ENCODE results near the gene VAV2. TPM values are rescaled to one million over a fixed set of nuclear protein-coding genes. Genes with fewer than 3 reads are reported as not detected.

The VAV2 gene
- total RNA-seq, 1 donor from 2014 or later = 47.0 TPM

DNA sequence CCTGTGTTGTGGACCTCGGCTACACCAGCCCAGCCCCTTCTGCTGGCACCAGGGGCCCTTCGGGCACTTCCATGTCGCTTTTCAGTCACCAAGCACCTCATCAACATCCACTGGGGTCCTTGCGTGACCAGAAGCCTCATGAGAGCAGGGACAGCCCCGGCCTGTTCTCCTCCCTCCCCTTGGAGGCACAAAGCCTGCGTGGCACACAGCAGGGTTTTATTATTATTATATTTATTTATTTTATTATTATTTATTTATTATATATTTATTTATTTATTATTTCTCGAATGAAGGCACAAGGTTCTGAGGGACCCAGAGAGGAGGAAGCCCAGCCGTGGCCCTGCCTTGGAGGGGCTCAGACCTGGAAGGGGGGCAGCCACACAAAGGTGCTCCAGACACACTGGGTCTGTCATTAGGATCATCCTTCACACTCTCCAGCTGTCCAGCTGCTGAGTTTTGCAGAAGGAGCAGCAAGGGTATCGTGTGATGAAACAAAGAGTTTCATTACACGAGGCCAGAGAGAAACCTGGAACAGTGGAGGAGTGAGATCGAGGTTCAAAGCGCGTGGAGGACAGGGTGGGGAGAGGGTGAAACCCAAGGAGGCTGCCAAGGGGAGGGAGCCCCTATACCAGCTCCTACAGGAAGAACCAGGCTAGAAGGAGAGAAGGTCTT, 5.2 kb downstream of the VAV2 start:
- Mint-ChIP-seq H3K4me1 (peaks cover 48% of the 10 kb centered on the region), H3K27ac (ENCODE audit: unreplicated experiment) (no peak overlapping the region), H3K27me3 (ENCODE audit: low read depth) (no peaks in the 10 kb centered on the region), H3K4me3 (peak overlapping the region; percentile 75), H3K9me3 (no peaks in the 10 kb centered on the region), H3K36me3 (ENCODE audit: low read depth) (no peaks in the 10 kb centered on the region)
- TF ChIP-seq, protein P1, sequence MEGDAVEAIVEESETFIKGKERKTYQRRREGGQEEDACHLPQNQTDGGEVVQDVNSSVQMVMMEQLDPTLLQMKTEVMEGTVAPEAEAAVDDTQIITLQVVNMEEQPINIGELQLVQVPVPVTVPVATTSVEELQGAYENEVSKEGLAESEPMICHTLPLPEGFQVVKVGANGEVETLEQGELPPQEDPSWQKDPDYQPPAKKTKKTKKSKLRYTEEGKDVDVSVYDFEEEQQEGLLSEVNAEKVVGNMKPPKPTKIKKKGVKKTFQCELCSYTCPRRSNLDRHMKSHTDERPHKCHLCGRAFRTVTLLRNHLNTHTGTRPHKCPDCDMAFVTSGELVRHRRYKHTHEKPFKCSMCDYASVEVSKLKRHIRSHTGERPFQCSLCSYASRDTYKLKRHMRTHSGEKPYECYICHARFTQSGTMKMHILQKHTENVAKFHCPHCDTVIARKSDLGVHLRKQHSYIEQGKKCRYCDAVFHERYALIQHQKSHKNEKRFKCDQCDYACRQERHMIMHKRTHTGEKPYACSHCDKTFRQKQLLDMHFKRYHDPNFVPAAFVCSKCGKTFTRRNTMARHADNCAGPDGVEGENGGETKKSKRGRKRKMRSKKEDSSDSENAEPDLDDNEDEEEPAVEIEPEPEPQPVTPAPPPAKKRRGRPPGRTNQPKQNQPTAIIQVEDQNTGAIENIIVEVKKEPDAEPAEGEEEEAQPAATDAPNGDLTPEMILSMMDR (conservative IDR thresholded peaks at IDR 0.05) = no peak
- no peak for DNase-seq (ENCODE audit: low read depth, low spot score)

DNA sequence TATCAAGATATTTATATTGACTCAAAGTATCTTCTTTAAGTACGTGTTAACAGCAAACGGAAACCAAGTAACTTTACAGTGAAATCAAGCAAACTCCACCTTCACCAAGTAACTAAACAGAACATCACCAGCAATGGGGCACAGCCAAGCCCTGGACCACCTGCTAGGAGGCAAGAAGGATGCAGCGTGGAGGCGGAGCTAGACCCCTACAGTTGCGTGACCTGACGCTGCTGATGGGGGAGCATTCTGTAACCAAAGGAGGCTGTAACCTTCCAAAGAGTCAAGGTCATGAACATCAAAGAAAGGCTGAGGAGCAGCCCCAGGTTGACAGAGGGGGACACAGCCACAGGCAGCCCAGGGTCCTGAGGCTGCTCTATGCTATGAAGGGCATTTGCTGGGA, 6.1 kb downstream of the VAV2 start:
- Mint-ChIP-seq H3K9me3 (no peaks in the 10 kb centered on the region), H3K4me1 (peaks cover 55% of the 10 kb centered on the region)
- TF ChIP-seq, protein P1 (conservative IDR thresholded peaks at IDR 0.05) = no peak

DNA sequence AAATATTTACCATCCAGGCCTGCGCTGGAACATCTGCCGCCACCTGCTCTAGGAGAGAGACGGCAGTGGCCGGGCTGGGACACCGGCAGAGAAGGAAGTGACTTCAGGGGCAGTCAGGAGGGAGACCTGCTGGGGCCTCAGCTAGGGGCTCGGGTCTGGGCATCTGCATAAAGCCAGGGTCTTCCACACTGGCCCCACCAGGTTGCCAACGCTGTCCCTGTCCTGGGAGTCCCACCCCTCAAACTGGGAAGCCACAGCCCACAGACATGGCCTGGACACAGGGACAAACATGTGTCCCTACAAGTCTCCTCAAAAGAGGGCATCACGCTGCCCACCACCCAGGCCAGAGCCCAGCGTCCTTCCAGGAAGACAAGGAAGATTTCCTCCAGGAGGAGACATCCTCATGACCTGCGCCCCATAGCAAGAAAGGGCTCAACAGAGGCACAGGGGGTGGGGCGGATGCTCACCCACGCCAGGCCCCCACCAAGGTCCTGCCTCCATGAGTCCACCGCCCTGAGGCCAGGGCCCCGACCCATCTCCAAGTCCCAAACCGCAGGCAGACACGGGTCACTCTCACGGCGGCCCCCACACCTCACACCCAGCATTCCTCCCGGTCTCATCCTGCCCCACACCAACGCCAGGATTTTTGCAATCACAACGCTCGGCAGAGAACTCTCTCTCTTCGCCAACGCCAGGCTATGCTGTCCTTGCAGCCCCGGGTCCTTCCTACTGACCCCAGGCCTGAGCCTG, 9.0 kb downstream of the VAV2 start:
- DNase-seq (ENCODE audit: low read depth, low spot score) = no peak
- Mint-ChIP-seq H3K9me3 (no peaks in the 10 kb centered on the region), H3K36me3 (ENCODE audit: low read depth) (no peaks in the 10 kb centered on the region)

More for the DNA sequence above, 6.1 kb downstream of the VAV2 start:
- no peak overlapping the region for H3K27ac Mint-ChIP-seq (ENCODE audit: unreplicated experiment)
- no peak for DNase-seq (ENCODE audit: low read depth, low spot score)
- no peaks in the 10 kb centered on the region for H3K36me3 Mint-ChIP-seq (ENCODE audit: low read depth)
- H3K4me3 Mint-ChIP-seq = peak overlapping the region; percentile 50
- H3K27me3 Mint-ChIP-seq (ENCODE audit: low read depth) = no peaks in the 10 kb centered on the region

DNA sequence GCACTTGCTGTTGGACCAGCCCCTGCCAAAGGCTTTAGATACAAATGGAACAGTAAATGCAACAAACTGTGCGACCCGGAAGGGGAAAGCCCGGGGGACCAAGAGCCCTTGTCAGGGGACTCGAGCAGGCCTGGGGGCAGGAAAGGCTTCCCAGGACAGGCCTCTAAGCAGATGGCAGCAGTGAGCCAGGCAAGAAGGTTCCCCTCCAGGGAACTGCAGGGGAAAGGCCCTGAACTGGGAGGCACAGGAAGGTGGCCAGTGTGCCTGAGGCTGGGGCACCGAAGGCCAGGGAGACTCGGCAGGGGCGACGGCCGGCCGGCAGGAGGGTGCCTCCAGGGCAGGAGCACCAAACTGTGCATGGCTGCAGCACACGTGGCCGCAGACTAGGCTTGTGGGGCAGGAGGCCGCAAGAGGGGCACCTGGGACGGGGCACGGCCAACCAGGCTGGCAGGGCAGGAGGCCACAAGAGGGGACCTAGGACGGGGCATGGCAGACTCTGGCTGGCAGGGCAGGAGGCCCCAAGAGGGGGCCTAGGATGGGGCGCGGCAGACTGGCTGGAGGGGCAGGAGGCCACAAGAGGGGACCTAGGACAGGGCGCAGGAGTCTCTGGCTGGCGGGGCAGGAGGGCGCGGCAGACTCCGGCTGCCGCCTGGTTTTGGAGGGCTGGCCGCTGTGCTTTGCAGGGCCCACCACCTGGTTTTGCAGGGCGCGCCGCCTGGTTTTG, 10.0 kb downstream of the VAV2 start:
- DNase-seq (ENCODE audit: low read depth, low spot score) = no peak
- Mint-ChIP-seq H3K9me3 (no peaks in the 10 kb centered on the region), H3K27ac (ENCODE audit: unreplicated experiment) (peak overlapping the region; percentile 71), H3K4me1 (peaks cover 50% of the 10 kb centered on the region), H3K27me3 (ENCODE audit: low read depth) (no peaks in the 10 kb centered on the region), H3K36me3 (ENCODE audit: low read depth) (no peaks in the 10 kb centered on the region), H3K4me3 (no peak overlapping the region)
- TF ChIP-seq, protein P1 (conservative IDR thresholded peaks at IDR 0.05) = no peak

More for the DNA sequence above, 9.0 kb downstream of the VAV2 start:
- H3K27ac Mint-ChIP-seq (ENCODE audit: unreplicated experiment) = no peak overlapping the region
- H3K4me1 Mint-ChIP-seq = peaks cover 55% of the 10 kb centered on the region
- TF ChIP-seq, protein P1 (conservative IDR thresholded peaks at IDR 0.05) = no peak
- no peak overlapping the region for H3K4me3 Mint-ChIP-seq
- no peaks in the 10 kb centered on the region for H3K27me3 Mint-ChIP-seq (ENCODE audit: low read depth)

DNA sequence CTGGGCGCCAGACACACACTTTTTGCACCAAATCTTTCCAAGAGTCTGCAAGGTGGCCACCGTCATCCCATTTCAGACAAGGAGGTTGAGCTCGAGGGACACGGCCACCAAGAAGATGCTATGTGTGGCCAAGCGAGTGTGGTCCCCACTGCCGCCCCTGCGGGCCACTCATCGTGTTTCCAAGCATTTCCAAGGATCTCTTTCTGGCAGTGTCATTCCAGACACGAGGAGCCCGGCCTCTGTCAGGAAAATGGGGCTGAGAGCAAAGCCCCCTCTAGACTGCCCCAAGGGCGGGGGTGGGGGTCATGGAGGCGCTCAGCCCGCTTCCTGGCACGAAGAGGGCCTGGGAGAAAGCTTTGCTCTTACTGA, 10.6 kb downstream of the VAV2 start:
- H3K27me3 Mint-ChIP-seq (ENCODE audit: low read depth) = no peaks in the 10 kb centered on the region
- no peak for DNase-seq (ENCODE audit: low read depth, low spot score)
- H3K4me3 Mint-ChIP-seq = no peak overlapping the region
- no peaks in the 10 kb centered on the region for H3K9me3 Mint-ChIP-seq
- H3K27ac Mint-ChIP-seq (ENCODE audit: unreplicated experiment) = peak overlapping the region; percentile 71
- H3K36me3 Mint-ChIP-seq (ENCODE audit: low read depth) = no peaks in the 10 kb centered on the region
- TF ChIP-seq, protein P1 (conservative IDR thresholded peaks at IDR 0.05) = no peak
- peaks cover 47% of the 10 kb centered on the region for H3K4me1 Mint-ChIP-seq
